PFSK-1 (cell line): Measurements from ENCODE around the gene ADCK2.

Experiments used
- FOXP2 ChIP-seq: optimal IDR thresholded peaks from 2 replicates; pipeline ENCODE3; 2011; ENCODE audit warnings: borderline replicate concordance, control low read depth, inconsistent platforms; ENCODE audit not compliant: insufficient read depth; ENCODE audit errors: extremely low read length, extremely low read depth
- POLR2AphosphoS5 ChIP-seq: IDR thresholded peaks from 2 replicates; pipeline ENCODE4 v1.6.1; 2012; ENCODE audit warnings: low read depth, mild to moderate bottlenecking, control low read depth, low read length, moderate library complexity
- REST ChIP-seq, 2 experiments: IDR thresholded peaks; 2 replicates each; pipeline versions ENCODE4 v1.6.1 to v1.8.0; 2011 to 2012; ENCODE audit warnings: low read depth in 2 of 2, low read length in 2 of 2, control low read depth in 1 of 2, inconsistent platforms in 1 of 2, mild to moderate bottlenecking in 1 of 2, moderate library complexity in 1 of 2; ENCODE audit not compliant: insufficient read depth in 1 of 2
- SIN3A ChIP-seq: IDR thresholded peaks from 2 replicates; pipeline ENCODE4 v1.6.1; 2012; ENCODE audit warnings: mild to moderate bottlenecking, low read length, moderate library complexity, borderline replicate concordance; ENCODE audit not compliant: insufficient read depth
- TAF1 ChIP-seq: IDR thresholded peaks from 2 replicates; pipeline ENCODE4 v1.6.1; 2012; ENCODE audit warnings: low read length, control low read depth, borderline replicate concordance; ENCODE audit not compliant: insufficient read depth

GRCh38 chr7:140722254-140722653 is 49.5 kb downstream of the ADCK2 start:
- TF ChIP-seq FOXP2 (no peak), POLR2AphosphoS5 (no peak), SIN3A (no peak), TAF1 (no peak), REST (IDR thresholded peaks at IDR 0.05; ENCODE audit: insufficient read depth in 1 of 2, low read depth in 2 of 2, low read length in 2 of 2) (no peak)
